Hippocampal formation (tissue), 2 donors: ENCODE data around the gene KRT222.

Experiments
- DNase-seq, 2 donors: peaks; one replicate each; lab custom pipeline; 2025; lab: John Stamatoyannopoulos, UW

The KRT222 gene

GRCh38 chr17:40664582-40665333, at the start of gene KRT222:
TSS of gene KRT222 (minus strand) at chr17:40665177. CDS start at chr17:40665099, 78 bp downstream.
- DNase-seq = no peak

GRCh38 chr17:40714473-40714872, 49.5 kb upstream of the KRT222 start:
- no peak for DNase-seq

GRCh38 chr17:40707745-40708144, 42.8 kb upstream of the KRT222 start:
- no peak for DNase-seq

- no peak for DNase-seq
Measured at GRCh38 chr17:40705584-40705983, 40.6 kb upstream of the KRT222 start.

GRCh38 chr17:40703652-40704051, 38.7 kb upstream of the KRT222 start, which contains the start of gene KRT24:
TSS of gene KRT24 (minus strand) at chr17:40703752. CDS start at chr17:40703693, 59 bp downstream.
- no peak for DNase-seq

- DNase-seq = no peak
Measured at GRCh38 chr17:40702271-40702670, 37.3 kb upstream of the KRT222 start.

GRCh38 chr17:40699853-40700252, 34.9 kb upstream of the KRT222 start:
- DNase-seq = no peak

- DNase-seq = no peak
Measured at GRCh38 chr17:40699371-40699770, 34.4 kb upstream of the KRT222 start.

- no peak for DNase-seq
Measured at GRCh38 chr17:40697297-40697696, 32.3 kb upstream of the KRT222 start.

- no peak for DNase-seq
Measured at GRCh38 chr17:40696651-40697072, 31.7 kb upstream of the KRT222 start.

GRCh38 chr17:40695874-40696472, 31.0 kb upstream of the KRT222 start:
- no peak for DNase-seq

GRCh38 chr17:40694584-40694983, 29.6 kb upstream of the KRT222 start:
- no peak for DNase-seq

- no peak for DNase-seq
Measured at GRCh38 chr17:40687106-40687505, 22.1 kb upstream of the KRT222 start.

- DNase-seq = no peak
Measured at GRCh38 chr17:40686192-40686591, 21.2 kb upstream of the KRT222 start.

GRCh38 chr17:40680998-40681397, 16.0 kb upstream of the KRT222 start:
- no peak for DNase-seq

- DNase-seq = no peak
Measured at GRCh38 chr17:40679523-40679907, 14.5 kb upstream of the KRT222 start.

- DNase-seq = no peak
Measured at GRCh38 chr17:40678902-40679522, 14.0 kb upstream of the KRT222 start.

- DNase-seq = no peak
Measured at GRCh38 chr17:40675905-40676304, 10.9 kb upstream of the KRT222 start.

- DNase-seq = no peak
Measured at GRCh38 chr17:40672654-40673053, 7.7 kb upstream of the KRT222 start.

GRCh38 chr17:40671282-40671681, 6.3 kb upstream of the KRT222 start:
- no peak for DNase-seq

GRCh38 chr17:40666331-40666730, 1.4 kb upstream of the KRT222 start:
- DNase-seq = no peak

- no peak for DNase-seq
Measured at GRCh38 chr17:40663252-40663651, 1.7 kb downstream of the KRT222 start.

- DNase-seq = no peak
Measured at GRCh38 chr17:40659911-40660310, 5.1 kb downstream of the KRT222 start.
